NT2/D1 (cell line): Measurements from ENCODE around the gene EN2.

Source experiments
- YY1 ChIP-seq: IDR thresholded peaks from 2 replicates; pipeline ENCODE4 v1.6.1; 2011; ENCODE audit not compliant: insufficient read length, insufficient read depth
- ZNF274 ChIP-seq: IDR thresholded peaks from 2 replicates; pipeline ENCODE4 v1.6.1; 2011; ENCODE audit warnings: mild to moderate bottlenecking, low read depth, low read length

- no peak for TF ChIP-seq ZNF274
- no peak for TF ChIP-seq YY1
Measured at GRCh38 chr7:155489862-155490696, 32.1 kb downstream of the EN2 start.
